Activated T-helper 2 cell treated with anti-CD3 and anti-CD28 coated beads, Interferon-gamma antibody, Interleukin-2, Interleukin-4, amounts not matched to agents 10 μg/mL and 5 μg/mL and 100 μg/mL, durations not matched to agents 14 hours and 24 hours and 36 hours (primary cell): ENCODE measurements around the gene GAK. TPM values are rescaled to one million over a fixed set of nuclear protein-coding genes. Genes with fewer than 3 reads are reported as not detected.
A peak's percentile ranks its signal among the peaks of the same experiment; 100 is the strongest.
"Not testable (repeated sequence)": the region's sequence is repeated elsewhere in the genome, so short reads cannot be mapped to it uniquely, and the experiment has no call there.

Source experiments
- DNase-seq: peaks from one replicate; pipeline ENCODE4 v3.0.0; 2021; ENCODE audit warnings: low spot score
- H3K27ac Mint-ChIP-seq: one replicate; pipeline ENCODE4 v1.8.0; 2021; ENCODE audit warnings: mixed read lengths
- H3K27me3 Mint-ChIP-seq: one replicate; pipeline ENCODE4 v1.8.0; 2021; ENCODE audit warnings: low read depth, mixed read lengths
- H3K36me3 Mint-ChIP-seq: one replicate; pipeline ENCODE4 v1.8.0; 2021; ENCODE audit warnings: low read depth, mixed read lengths
- H3K4me1 Mint-ChIP-seq: one replicate; pipeline ENCODE4 v1.8.0; 2021; ENCODE audit warnings: low read depth, mixed read lengths
- H3K4me3 Mint-ChIP-seq: one replicate; pipeline ENCODE4 v1.8.0; 2021; ENCODE audit warnings: low read depth, mild to moderate bottlenecking, moderate library complexity, mixed read lengths
- H3K9me3 Mint-ChIP-seq: one replicate; pipeline ENCODE4 v1.8.0; 2021; ENCODE audit warnings: mixed read lengths
- intact Hi-C: fragments of 100-400 bp; cut with micrococcal nuclease; formaldehyde crosslinking; loops from one replicate; pipeline ENCODE4 v1.15.1; 2023
- total RNA-seq: library from RNA; stranded (reverse); gene quantifications from 2 replicates; pipeline ENCODE4 v1.2.3, GENCODE V29; 2022

The GAK gene
- 123 and 125 TPM in 2 replicates for total RNA-seq

DNA sequence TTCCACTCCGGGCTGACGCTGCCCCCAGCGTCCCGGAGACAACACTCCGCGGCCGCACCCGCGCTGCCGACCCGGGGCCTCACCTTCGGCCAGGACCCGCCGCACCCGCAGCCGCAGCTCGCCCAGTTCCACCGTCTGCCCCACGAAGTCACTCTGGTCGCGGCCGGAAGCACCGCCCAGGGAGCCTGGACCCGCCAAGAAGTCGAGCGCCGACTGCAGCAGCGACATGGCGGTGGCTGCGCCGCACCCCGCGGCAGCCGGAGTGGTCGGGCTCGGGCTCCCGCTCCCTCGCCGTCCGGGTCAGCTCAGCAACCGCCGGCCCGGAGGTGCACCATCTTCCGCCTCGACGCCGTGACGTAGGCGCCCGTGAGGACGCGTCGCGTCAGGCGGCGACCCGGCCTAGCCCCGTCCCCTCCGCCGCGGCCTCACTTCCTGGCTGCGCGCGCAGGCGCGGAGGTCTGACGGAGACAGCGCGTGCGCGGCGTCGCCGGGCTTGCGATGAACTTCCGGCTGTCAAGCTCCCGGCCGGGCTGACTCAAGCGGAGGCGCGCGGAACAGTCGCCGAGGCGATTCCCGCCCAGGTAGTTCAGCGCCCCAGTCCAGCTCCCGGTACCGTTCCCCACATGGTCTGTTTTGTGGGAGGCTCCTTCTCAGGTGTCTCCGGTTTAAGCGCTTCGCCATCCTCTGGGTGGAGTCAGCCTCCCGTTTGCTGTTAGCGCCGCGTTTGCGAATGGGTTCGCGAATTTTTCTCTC, at the start of gene GAK, which contains the start of gene TMEM175:
Gene GAK (minus strand): TSS at position 357 of the 753 bp plus-strand sequence. CDS start 129 bp downstream, at position 228.
Gene TMEM175 (plus strand): TSS at position 501 of the 753 bp plus-strand sequence. CDS start 15,280 bp downstream, outside the sequence.
- no peaks in the 10 kb centered on the region for H3K9me3 Mint-ChIP-seq
- H3K4me1 Mint-ChIP-seq: peaks cover 34% of the 10 kb centered on the region
- no peaks in the 10 kb centered on the region for H3K36me3 Mint-ChIP-seq
- peak; percentile 97 for DNase-seq
- H3K4me3 Mint-ChIP-seq: peak within 1 kb of the TSS; percentile 96
- peak within 1 kb of the TSS; percentile 77 for H3K27ac Mint-ChIP-seq
- intact Hi-C loops: loop anchor here (1.0 to 5.0 kb wide), 7 partner anchors 41 to 260 kb away; partner anchors contain the start of genes ATP5ME, DGKQ, FGFRL1 and IDUA
- H3K27me3 Mint-ChIP-seq: no peaks in the 10 kb centered on the region

DNA sequence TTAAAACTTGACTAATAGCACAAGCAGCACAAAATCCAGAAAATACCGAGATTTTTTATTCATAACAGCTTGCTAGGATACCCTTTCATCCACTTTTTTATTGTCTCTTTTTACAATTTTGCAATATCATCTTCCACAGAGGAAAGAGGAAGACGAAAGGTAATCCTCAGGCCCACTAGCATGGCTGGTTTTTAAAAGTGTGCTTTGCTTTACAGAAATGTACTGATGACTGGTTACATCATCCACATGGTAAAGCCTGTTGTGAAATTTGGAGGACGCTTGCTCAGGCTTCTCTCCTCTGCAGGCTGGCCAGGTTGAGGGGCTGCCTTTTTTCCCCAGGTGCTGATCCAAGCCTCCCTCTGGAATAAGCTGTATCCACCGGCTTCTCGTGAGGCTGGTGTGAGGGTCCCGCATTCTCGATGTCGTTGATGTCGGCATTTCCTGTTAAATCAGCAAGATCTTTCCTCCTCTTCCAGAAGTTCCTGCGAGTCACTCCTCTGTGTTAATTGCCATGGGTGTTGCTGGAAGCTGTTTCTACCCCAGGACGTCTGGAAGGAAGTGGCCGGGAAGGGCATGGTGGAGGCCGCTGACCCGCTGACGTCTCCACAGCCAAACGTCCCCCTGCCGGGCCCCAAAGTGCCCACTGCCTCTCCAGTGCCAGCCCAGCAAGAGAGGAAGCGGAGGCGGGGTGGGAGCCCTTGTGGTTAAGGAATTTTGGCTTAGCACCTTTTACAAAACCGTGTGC, 47.0 kb upstream of the GAK start:
- DNase-seq: no peak
- intact Hi-C loops: no loop called here
- Mint-ChIP-seq H3K4me1 (no peaks in the 10 kb centered on the region), H3K9me3 (no peaks in the 10 kb centered on the region), H3K27ac (no peak overlapping the region), H3K36me3 (no peaks in the 10 kb centered on the region), H3K4me3 (no peak overlapping the region), H3K27me3 (no peaks in the 10 kb centered on the region)

DNA sequence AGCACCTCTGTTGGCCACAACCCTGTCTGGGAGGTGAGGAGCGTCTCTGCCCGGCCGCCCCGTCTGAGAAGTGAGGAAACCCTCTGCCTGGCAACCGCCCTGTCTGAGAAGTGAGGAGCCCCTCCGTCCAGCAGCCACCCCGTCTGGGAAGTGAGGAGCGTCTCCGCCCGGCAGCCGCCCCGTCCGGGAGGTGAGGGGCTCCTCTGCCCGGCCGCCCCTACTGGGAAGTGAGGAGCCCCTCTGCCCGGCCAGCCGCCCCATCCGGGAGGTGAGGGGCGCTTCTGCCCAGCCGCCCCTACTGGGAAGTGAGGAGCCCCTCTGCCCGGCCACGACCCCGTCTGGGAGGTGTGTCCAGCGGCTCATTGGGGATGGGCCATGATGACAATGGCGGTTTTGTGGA, 43.9 kb upstream of the GAK start:
- intact Hi-C loops, DNase-seq, H3K27ac Mint-ChIP-seq, H3K9me3 Mint-ChIP-seq, H3K4me3 Mint-ChIP-seq, H3K4me1 Mint-ChIP-seq, H3K27me3 Mint-ChIP-seq, H3K36me3 Mint-ChIP-seq: not testable (repeated sequence)

DNA sequence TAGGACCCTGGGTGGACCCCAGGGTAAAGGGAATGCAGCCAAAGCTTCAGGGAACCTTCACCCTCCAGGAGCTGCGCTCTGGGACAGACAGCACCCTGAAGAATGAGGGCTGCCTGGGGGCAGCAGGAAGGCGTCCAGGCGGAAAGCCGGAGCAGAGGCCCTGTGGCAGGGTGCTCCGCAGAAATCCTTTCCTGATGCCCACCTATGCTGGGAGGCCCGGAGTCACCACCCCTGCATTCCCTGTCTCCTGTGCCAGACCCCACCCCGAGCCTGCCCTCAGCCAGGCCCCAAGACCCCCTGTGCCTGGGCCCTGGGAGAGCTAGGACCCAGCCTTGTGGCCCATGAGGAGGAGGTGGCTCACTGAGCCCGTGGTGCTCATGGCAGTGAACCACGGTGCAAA, 42.6 kb upstream of the GAK start:
- no peak for DNase-seq
- Mint-ChIP-seq H3K4me3 (no peak overlapping the region), H3K27me3 (no peaks in the 10 kb centered on the region), H3K36me3 (no peaks in the 10 kb centered on the region), H3K4me1 (no peaks in the 10 kb centered on the region), H3K9me3 (no peaks in the 10 kb centered on the region), H3K27ac (no peak overlapping the region)
- intact Hi-C loops: no loop called here

DNA sequence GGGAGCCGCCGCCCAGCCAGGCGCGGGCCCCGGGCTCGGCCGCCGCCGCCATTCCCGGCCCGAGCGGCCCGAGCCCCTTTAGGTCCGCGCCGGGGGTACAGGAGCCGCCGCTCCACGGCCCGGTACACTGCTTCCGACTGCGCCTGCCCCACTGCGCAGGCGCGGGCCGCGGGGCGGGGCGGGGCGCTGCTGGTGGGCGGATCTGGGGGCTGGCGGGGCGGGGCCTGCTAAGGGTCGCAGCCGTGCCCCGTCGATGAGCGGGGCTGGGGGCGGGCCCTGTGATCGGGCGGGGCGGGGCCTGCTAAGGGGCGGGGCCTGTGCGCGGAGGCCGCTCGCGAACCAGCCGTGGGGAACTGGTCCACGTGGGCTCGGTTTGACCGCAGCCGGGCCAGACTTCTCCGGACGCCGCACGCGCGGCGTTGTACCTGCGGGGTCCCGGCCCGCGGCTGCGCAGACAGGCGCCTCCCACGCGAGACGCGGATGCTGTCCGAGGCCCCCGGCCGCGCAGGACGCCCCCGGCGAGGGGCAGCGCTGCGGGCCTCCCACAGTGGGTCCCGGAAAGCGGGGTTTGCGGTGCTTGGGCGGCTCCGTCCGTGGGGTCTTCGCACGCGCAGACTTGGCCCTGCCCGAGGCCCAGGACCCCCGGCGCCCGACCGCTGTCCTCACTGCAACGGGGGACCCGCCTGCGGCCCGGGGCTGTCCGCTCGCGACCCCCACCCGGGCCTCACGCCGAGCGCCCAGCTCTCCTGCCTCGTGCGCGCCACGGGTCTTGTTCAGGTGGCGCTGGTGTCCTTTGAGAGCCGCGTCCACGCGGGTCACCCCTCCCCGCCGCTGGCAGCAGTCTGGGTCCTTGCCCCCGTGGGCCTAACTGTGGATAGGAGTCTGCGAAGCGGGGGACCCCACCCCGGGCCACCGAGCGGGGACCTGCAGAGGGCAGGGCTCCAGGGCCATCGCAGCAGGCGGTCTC, 41.6 kb upstream of the GAK start, which contains the start of gene DGKQ:
Gene DGKQ (minus strand): TSS at position 139 of the 967 bp plus-strand sequence. CDS start 87 bp downstream, at position 52.
- peak within 1 kb of the TSS; percentile 52 for H3K4me3 Mint-ChIP-seq
- no peaks in the 10 kb centered on the region for H3K36me3 Mint-ChIP-seq
- no peak within 1 kb of the TSS for H3K27ac Mint-ChIP-seq
- intact Hi-C loops: loop anchor here (1.0 to 2.0 kb wide), 4 partner anchors 12 to 94 kb away; partner anchors contain the start of genes FGFRL1, GAK and TMEM175
- H3K9me3 Mint-ChIP-seq: no peaks in the 10 kb centered on the region
- H3K27me3 Mint-ChIP-seq: no peaks in the 10 kb centered on the region
- DNase-seq: peak; percentile 79
- H3K4me1 Mint-ChIP-seq: no peaks in the 10 kb centered on the region

DNA sequence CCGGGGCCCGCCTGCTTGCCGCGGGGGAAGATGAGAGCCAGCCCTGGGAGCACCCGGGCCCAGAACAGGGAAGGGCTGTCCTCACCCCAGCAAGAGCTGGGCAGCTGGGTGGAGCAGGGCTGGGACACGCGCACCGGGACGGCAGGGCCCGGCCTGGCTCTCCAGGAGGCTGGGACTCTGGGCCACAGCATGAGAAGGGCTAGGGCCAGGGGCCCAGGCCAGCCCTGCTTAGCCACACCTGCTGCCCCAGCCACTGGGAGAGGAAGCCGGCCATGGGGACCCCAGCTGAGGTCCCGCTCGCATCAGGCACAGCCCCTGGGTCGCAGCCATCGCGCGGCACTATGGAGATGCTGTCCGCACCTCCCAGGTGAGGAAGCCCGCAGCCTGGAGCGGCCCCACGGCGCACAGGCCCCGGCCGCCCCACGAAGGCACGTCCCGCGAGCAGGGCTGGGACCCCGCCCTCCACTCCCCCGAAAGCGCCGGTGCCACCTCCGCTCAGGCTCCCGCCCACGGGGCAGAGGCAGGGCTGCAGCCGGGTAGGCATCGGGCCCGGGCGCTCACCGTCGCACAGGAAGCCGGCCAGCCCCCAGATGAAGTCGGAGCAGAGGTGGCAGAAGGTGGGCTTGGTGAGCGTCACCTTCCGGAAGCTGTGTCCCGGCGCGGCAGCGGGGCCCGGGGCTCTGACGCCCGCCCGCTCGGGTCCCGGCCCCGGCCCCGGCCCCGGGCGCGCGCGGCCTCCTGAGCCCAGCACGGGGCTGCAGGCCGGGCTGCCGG, 40.7 kb upstream of the GAK start:
- Mint-ChIP-seq H3K27me3 (no peaks in the 10 kb centered on the region), H3K9me3 (no peaks in the 10 kb centered on the region), H3K27ac (no peak overlapping the region), H3K4me1 (no peaks in the 10 kb centered on the region), H3K4me3 (peak overlapping the region; percentile 52), H3K36me3 (no peaks in the 10 kb centered on the region)
- intact Hi-C loops: loop anchor here (1.0 to 2.0 kb wide), 4 partner anchors 12 to 94 kb away; partner anchors contain the start of genes FGFRL1, GAK and TMEM175
- peak; percentile 42 for DNase-seq

DNA sequence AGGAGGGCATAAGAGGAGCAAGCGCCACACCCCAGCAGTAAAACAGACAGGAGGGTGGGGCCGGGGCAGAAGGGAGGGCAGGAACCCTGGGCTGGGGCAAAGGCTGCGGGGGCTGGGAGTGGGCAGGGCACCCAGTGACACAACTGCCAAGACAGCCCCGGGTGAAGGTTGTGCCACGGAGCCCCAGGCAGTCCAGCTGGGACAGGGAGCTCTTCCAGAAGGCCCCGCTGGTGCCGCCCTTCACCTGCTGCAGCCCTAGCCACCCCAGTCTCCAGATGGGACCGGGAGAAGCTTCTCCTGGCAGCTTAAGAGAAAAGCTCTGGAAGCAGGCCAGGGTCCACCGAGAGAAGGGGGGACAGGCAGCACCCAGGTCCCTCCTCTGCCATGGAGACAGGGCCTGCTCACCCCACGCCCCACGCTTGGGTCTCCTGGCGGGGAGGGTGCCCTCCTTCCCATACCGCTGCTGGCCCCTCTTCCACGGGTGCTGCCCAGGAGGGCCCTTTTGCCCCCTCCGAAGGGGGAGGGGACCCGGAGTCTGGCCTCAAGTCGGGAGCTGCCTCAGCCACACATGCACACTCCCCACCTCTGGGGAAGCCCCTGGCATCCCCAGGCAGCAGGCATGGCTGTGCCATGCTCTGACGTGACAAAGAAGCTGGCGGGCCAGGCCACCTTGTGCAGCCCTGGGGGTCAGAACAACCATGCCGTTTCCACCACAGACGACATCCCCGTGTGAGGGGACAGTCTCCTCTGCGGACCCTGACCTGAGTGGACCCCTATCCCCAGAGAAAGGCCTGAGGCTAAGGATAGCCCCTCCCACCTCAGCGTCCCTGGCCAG, 39.8 kb upstream of the GAK start:
- Mint-ChIP-seq H3K9me3 (no peaks in the 10 kb centered on the region), H3K27me3 (no peaks in the 10 kb centered on the region), H3K36me3 (no peaks in the 10 kb centered on the region), H3K27ac (no peak overlapping the region), H3K4me1 (no peaks in the 10 kb centered on the region), H3K4me3 (peak overlapping the region; percentile 33)
- intact Hi-C loops: loop anchor here (2.0 kb wide), 2 partner anchors 39 kb away; partner anchors contain the start of genes FGFRL1, GAK and TMEM175
- DNase-seq: no peak

DNA sequence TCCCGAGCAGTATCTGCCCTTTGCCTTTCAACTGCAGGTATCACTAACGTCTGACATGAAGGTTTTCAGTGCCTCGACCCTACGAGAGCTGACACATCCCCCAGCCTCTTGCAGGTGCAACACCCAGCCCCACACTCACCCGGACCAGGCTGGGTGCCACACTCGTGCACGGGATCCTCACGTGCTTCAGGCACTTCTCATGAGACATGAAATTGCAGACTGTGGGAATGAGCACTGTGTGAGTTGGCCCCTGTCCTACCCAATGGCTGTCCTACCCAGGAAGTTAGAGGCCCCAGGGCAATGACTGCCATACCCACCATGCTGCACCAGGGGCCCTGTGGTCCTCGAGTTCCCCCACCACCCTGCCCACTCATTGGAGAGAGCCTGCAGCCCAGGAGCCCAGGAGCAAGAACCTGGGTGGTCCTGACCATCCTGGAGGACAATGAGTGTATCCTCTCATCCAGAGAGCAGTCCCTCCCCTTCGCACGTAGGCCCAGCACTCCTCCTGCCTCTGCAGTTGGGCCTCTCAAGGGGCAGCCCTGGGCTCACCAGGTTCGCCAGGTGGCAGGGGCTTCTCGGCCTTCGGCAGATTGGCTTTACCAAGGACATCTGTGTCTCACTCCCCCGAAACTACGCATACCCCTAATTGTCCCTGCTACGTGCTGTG, 38.9 kb upstream of the GAK start:
- no peak for DNase-seq
- no peaks in the 10 kb centered on the region for H3K27me3 Mint-ChIP-seq
- no peaks in the 10 kb centered on the region for H3K36me3 Mint-ChIP-seq
- H3K4me3 Mint-ChIP-seq: peak overlapping the region; percentile 33
- H3K4me1 Mint-ChIP-seq: no peaks in the 10 kb centered on the region
- intact Hi-C loops: no loop called here
- no peak overlapping the region for H3K27ac Mint-ChIP-seq
- H3K9me3 Mint-ChIP-seq: no peaks in the 10 kb centered on the region

DNA sequence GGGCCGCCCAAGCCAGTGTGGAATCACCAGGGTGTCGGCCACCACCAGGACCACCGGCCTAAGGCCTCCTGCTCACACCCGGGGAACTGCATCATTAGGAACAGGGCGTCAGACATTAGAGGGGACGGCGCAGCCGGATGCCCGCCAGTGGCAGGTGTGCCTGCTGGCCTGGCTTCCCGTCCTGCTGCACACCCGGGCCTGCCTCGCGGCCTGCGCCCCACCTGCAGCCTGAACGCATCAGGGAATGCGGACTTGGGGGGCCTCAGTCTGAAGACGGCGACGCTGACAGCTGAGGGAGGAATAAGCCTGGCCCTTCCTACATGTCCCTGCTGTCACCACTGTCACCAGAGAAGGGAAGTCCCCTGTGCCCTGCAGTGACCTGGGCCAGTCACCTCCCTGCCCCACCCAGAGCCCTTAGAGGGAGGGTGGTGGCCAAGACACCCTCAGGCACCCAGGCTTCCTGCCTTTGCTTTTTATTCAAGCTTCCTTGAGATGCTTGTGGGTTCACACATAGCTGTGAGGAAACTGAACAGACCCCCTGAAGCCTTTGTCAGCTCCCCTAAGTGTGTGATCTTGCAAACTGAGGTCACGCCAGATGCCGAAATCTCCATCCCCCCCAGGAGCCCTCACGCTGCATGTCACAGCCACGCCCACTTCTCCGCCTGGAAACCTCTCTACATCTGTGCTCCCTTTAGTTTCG, 38.1 kb upstream of the GAK start:
- intact Hi-C loops: no loop called here
- Mint-ChIP-seq H3K27me3 (no peaks in the 10 kb centered on the region), H3K9me3 (no peaks in the 10 kb centered on the region), H3K36me3 (no peaks in the 10 kb centered on the region), H3K4me3 (no peak overlapping the region), H3K4me1 (no peaks in the 10 kb centered on the region), H3K27ac (no peak overlapping the region)
- no peak for DNase-seq

DNA sequence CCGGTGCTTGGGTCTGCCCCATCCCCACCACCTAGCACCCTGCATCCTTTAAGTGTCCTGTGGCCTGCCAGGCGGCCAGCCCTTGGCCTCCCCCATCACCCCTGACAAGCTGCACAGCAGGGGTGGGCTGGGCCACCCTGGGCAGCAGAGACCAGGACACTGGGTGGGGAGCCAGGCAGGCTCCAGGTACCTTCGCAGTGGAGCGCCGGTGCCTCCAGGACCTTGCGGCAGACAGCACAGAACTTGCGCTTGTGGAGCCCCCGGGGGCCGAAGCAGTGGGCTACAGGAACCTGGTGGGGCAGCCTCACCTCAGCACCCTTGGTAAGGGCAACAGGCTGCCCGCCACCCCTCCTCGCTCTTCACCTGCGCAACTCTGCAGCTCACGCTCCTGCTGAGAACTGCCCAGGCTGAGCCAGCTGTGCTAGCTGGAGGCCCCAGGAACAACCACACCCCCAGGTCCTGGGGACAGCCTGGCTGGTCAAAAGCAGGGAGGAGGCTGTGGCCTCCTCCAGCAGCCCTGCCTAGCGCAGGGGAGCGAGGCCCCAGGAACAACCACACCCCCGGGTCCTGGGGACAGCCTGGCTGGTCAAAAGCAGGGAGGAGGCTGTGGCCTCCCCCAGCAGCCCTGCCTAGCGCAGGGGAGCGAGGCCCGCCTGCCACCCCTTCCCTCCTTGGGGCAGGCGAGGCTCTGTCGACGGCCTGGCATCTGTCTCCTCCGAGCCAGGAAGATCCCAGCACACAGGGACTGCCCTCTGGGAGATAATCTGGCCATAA, 36.7 kb upstream of the GAK start:
- Mint-ChIP-seq H3K4me3 (no peak overlapping the region), H3K36me3 (no peaks in the 10 kb centered on the region), H3K27ac (no peak overlapping the region), H3K9me3 (no peaks in the 10 kb centered on the region), H3K27me3 (no peaks in the 10 kb centered on the region), H3K4me1 (no peaks in the 10 kb centered on the region)
- intact Hi-C loops: no loop called here
- DNase-seq: no peak
